BE2C (cell line): Measurements from ENCODE around the gene RALY.

Experiments used
- DNase-seq: peaks from one replicate; pipeline ENCODE4 v3.0.0-alpha.2; 2020
- H3K27me3 ChIP-seq: fragments of 250-450 bp; sonication (Bioruptor Pico); 2 replicates; pipeline ENCODE4 v1.5.1; 2020; ENCODE audit warnings: mild to moderate bottlenecking
- H3K36me3 ChIP-seq: fragments of 250-450 bp; sonication (Bioruptor Pico); 2 replicates; pipeline ENCODE4 v1.5.1; 2020; ENCODE audit warnings: mild to moderate bottlenecking
- H3K4me1 ChIP-seq: fragments of 250-450 bp; sonication (Bioruptor Pico); 2 replicates; pipeline ENCODE4 v1.5.1; 2020
- H3K4me3 ChIP-seq: 2 replicates; pipeline ENCODE4 v1.5.1; 2011; ENCODE audit warnings: low read depth, low read length
- H3K9me3 ChIP-seq: fragments of 250-450 bp; sonication (Bioruptor Pico); 2 replicates; pipeline ENCODE4 v1.5.1; 2020
- TF ChIP-seq, protein P1 (sequence below): IDR thresholded peaks from 2 replicates; pipeline ENCODE4 v1.5.1; 2012; ENCODE audit warnings: mild to moderate bottlenecking, low read depth, low read length

Gene RALY

DNA sequence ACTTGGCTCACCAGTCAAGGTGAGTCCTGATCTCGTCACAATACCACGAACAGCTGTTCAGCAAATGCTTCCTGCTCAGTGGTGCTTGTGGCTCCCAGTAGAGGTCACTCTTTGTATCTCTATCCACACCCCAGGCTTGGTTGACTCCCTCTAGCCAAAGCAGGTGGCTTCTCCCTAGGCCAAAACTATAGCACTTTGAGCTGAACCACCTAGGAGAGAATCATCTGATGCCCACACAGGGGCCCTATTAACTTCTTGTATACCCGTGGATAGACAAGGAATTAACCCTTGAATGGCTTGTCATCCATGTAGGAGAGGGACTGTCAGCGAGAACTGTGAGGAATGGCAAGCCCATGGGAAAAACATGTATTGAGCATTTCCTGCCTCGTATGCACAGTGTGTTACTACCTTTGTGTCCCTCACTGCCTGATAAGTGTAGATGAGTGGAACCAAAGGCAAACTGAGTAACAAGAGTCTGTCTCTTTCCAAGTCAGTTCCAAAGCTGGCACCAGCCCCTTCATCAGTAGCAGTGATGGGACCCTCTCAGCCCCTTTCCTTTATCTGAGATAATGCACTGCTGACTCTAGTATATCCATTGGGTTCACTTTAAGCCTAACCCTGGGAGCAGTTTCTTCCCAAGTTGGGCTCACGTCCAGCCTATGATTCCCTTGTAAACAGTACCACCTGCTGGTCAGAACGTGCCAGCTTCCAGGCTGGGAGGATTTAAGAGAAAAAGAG is 75.8 kb downstream of the RALY start:
- DNase-seq, result peak; percentile 73
- Histone ChIP-seq H3K4me3 (no peak overlapping the region), H3K36me3 (peaks cover 10% of the 10 kb centered on the region; the same call in 1 of the 2 replicates), H3K27me3 (no peaks in the 10 kb centered on the region), H3K4me1 (peaks cover 21% of the 10 kb centered on the region), H3K9me3 (no peaks in the 10 kb centered on the region)
- TF ChIP-seq, protein P1, sequence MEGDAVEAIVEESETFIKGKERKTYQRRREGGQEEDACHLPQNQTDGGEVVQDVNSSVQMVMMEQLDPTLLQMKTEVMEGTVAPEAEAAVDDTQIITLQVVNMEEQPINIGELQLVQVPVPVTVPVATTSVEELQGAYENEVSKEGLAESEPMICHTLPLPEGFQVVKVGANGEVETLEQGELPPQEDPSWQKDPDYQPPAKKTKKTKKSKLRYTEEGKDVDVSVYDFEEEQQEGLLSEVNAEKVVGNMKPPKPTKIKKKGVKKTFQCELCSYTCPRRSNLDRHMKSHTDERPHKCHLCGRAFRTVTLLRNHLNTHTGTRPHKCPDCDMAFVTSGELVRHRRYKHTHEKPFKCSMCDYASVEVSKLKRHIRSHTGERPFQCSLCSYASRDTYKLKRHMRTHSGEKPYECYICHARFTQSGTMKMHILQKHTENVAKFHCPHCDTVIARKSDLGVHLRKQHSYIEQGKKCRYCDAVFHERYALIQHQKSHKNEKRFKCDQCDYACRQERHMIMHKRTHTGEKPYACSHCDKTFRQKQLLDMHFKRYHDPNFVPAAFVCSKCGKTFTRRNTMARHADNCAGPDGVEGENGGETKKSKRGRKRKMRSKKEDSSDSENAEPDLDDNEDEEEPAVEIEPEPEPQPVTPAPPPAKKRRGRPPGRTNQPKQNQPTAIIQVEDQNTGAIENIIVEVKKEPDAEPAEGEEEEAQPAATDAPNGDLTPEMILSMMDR, result peak; percentile 96

DNA sequence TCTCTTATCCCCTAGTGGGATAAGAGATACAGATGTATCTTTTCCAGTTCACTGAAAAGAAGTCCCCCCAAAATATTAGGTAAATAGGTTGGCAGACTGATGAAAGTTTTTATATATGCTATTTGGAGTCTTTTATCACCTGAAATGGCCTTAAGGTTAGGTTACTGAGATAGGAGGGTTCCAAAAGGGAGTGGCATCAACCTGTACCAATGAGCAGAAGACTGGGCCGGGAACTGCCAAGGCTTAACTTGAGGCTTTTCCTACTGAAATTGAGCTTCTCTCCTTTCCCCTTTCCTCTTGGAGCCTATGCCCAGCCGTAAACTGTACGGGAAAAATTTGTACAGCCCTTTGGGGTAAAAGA is 76.3 kb downstream of the RALY start:
- DNase-seq, result no peak

DNA sequence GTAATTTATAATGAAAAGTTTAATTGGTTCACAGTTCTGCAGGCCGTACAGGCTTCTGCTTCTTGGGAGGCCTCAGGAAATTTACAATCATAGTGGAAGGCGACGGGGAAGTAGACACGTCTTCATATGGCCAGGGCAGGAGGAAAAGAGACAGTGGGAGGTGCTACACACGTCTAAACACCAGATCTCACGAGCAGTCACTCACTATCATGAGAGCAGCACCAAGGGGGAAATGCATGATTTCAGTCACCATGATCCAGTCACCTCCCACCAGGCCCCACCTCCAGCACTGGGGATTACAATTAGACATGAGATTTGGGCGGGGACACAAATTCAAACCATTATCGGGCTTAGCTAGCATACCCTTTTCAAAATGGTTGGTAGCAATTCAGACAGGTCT is 77.1 kb downstream of the RALY start:
- Histone ChIP-seq H3K4me1 (peaks cover 9% of the 10 kb centered on the region; the same call in 1 of the 2 replicates), H3K9me3 (no peaks in the 10 kb centered on the region), H3K27me3 (no peaks in the 10 kb centered on the region), H3K4me3 (no peak overlapping the region), H3K36me3 (peaks cover 10% of the 10 kb centered on the region; the same call in 1 of the 2 replicates)
- TF ChIP-seq, protein P1, result no peak
- no peak for DNase-seq

More for the DNA sequence above, 76.3 kb downstream of the RALY start:
- Histone ChIP-seq H3K27me3 (no peaks in the 10 kb centered on the region), H3K4me1 (peaks cover 15% of the 10 kb centered on the region), H3K36me3 (peaks cover 10% of the 10 kb centered on the region; the same call in 1 of the 2 replicates), H3K4me3 (no peak overlapping the region), H3K9me3 (no peaks in the 10 kb centered on the region)
- TF ChIP-seq, protein P1, result no peak

DNA sequence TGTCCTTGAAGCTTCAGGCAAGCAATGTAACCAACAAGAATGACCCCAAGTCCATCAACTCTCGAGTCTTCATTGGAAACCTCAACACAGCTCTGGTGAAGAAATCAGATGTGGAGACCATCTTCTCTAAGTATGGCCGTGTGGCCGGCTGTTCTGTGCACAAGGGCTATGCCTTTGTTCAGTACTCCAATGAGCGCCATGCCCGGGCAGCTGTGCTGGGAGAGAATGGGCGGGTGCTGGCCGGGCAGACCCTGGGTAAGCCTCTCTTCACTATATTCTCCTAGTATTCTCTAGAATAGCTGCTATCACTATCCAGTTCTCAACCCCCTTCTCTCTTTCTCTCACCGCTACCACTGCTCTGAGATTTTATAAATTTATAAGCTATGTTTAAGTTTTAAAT is 78.4 kb downstream of the RALY start:
- Histone ChIP-seq H3K4me3 (no peak overlapping the region), H3K27me3 (no peaks in the 10 kb centered on the region), H3K4me1 (peaks cover 9% of the 10 kb centered on the region; the same call in 1 of the 2 replicates), H3K9me3 (no peaks in the 10 kb centered on the region), H3K36me3 (peaks cover 17% of the 10 kb centered on the region)
- TF ChIP-seq, protein P1, result no peak
- no peak for DNase-seq

DNA sequence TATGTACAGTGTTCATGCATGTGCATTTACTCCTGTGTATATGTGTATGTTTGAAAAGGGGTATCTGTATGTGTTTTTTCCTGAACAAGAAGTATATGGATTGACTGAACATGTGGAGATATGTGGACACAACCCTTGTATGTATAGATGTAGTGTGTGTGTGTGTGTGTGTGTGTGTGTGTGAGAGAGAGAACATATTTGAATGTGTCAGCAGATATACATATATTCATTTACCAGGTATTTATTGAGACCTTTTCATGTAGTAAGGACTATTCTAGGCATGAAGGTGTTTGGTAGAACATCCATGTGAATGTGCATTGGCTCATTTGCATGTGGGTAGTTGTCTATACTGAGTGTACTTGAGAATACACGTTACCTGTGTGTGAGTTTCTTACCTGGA is 79.1 kb downstream of the RALY start:
- Histone ChIP-seq H3K27me3 (no peaks in the 10 kb centered on the region), H3K36me3 (peaks cover 22% of the 10 kb centered on the region), H3K4me1 (peaks cover 9% of the 10 kb centered on the region; the same call in 1 of the 2 replicates), H3K9me3 (no peaks in the 10 kb centered on the region), H3K4me3 (no peak overlapping the region)
- no peak for DNase-seq
- TF ChIP-seq, protein P1, result no peak

DNA sequence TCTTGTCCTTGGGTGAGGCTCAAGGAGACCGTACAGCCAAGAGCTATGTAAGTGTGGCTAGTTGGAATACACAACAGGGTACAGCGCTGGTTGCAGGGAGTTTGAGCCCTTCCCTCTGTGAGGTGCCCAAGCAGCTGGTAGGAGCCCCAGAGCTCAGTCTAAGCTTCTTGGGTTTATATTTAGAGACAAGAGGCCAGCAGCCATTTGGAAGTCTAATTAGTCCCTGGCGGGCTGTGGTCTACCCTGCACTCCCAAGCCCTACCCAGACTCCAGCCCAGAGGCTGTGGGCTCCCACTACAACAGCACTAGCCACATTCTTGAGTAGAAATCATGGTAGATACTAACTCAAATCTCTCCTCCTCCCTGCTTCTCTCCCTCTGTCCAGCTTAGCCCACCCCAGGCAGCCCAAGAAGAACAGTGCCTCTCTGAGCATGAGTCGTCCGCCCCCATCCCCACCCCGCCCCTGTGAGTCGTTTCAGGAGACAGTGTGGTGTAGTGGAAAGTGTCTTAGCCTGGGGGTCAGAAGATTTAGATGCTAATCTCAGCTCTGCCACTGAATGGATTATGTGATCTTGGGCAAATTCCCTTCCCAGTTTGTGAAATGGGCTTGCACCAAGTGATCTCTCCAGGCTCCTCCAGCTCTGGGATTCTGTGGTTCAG is 80.5 kb downstream of the RALY start:
- no peak for DNase-seq
- H3K27me3 ChIP-seq, result no peaks in the 10 kb centered on the region
- peaks cover 5% of the 10 kb centered on the region; the same call in 1 of the 2 replicates for H3K4me1 ChIP-seq
- TF ChIP-seq, protein P1, result no peak
- H3K36me3 ChIP-seq, result peaks cover 29% of the 10 kb centered on the region
- H3K4me3 ChIP-seq, result no peak overlapping the region
- no peaks in the 10 kb centered on the region for H3K9me3 ChIP-seq
